Uterus (tissue), 4 donors: ENCODE measurements around the gene GUSB. TPM values are rescaled to one million over a fixed set of nuclear protein-coding genes. Genes with fewer than 3 reads are reported as not detected.

Experiments
- DNase-seq, 2 donors: peaks; one replicate each; pipeline ENCODE4 v3.0.0-alpha.2; 2019 to 2020
- H3K27ac ChIP-seq, 2 donors: fragments of 200-600 bp; sonication (generic); 1 replicate in 1 of 2; 2 replicates in 1 of 2; pipeline ENCODE4 v1.5.1; 2016 to 2018
- H3K27me3 ChIP-seq, 2 donors: fragments of 200-600 bp; sonication (generic); one replicate each; pipeline ENCODE4 v1.5.1; 2018 to 2019; ENCODE audit warnings: control low read depth in 1 of 2
- H3K36me3 ChIP-seq, 2 donors: fragments of 200-600 bp; sonication (generic); one replicate each; pipeline ENCODE4 v1.5.1; 2019; ENCODE audit warnings: control low read depth in 1 of 2
- H3K4me1 ChIP-seq, 2 donors: fragments of 200-600 bp; sonication (generic); one replicate each; pipeline ENCODE4 v1.5.1; 2018 to 2019; ENCODE audit warnings: control low read depth in 1 of 2
- H3K4me3 ChIP-seq, 2 donors: fragments of 200-600 bp; sonication (generic); 1 replicate in 1 of 2; 2 replicates in 1 of 2; pipeline ENCODE4 v1.5.1; 2018 to 2019; ENCODE audit warnings: mild to moderate bottlenecking in 1 of 2
- H3K9me3 ChIP-seq, 2 donors: fragments of 200-600 bp; sonication (generic); one replicate each; pipeline ENCODE4 v1.5.1; 2019; ENCODE audit warnings: control low read depth in 1 of 2
- POLR2A ChIP-seq, 2 donors: fragments of 450-650 bp; IDR thresholded peaks; one replicate each; pipeline ENCODE4 v1.6.1; 2016; ENCODE audit warnings: antibody characterized with exemption in 2 of 2, mild to moderate bottlenecking in 1 of 2, moderate library complexity in 1 of 2
- intact Hi-C: fragments of 100-400 bp; cut with DNase I; formaldehyde crosslinking; loops from one replicate; pipeline ENCODE4 v1.15.1; 2023; ENCODE audit warnings: low total_unique reads
- small RNA-seq: library from RNA; depleted of rRNA; stranded (forward); fragments of <200 nt; gene quantifications from one replicate; pipeline ENCODE3, GENCODE V24; 2016
- total RNA-seq, 4 donors: library from RNA; depleted of rRNA in 3 of 4; stranded (reverse); fragments of >200 nt in 3 of 4; gene quantifications; one replicate each; pipeline versions ENCODE4 v1.1.0 to v1.2.4, GENCODE V29; 2014 to 2023
- TF ChIP-seq, protein P1 (sequence below), 4 experiments: fragments of 200-600 bp in 2 of 4; fragments of 450-650 bp in 2 of 4; sonication (generic) in 2 of 4; IDR thresholded peaks; one replicate each; pipeline ENCODE4 v1.5.1; 2016 to 2019; ENCODE audit warnings: antibody characterized with exemption in 4 of 4, mild to moderate bottlenecking in 2 of 4, moderate library complexity in 1 of 4
- donor health status: DM: yes; HTN: yes; CAD: no.

Gene GUSB
- total RNA-seq, 4 donors from 2014 or later, result 8.2 to 48.9 (median 32.8) TPM

DNA sequence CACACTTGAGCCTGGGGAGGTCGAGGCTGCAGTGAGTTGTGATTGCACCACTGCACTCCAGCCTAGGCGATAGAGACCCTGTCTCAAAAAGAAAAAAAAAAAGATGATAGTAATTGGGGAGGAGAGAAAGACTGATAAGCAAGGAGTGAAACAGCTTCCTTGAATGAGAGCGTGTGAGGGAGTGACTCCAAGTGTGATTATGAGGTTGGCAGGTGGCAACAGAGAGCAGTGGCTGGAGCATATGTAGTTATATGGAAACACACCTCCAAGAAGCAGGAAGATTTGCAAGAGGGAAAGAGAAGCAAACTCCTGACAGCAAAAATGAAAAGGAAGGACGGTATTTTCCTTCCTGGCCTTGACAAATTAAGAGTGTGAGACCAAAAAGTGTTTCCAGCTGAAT lies 58.7 kb downstream of the GUSB start:
- Histone ChIP-seq H3K27ac (no peak overlapping the region), H3K4me3 (no peak overlapping the region), H3K36me3 (no peaks in the 10 kb centered on the region), H3K4me1 (no peaks in the 10 kb centered on the region), H3K9me3 (no peaks in the 10 kb centered on the region), H3K27me3 (no peaks in the 10 kb centered on the region)
- TF ChIP-seq POLR2A (IDR thresholded peaks at IDR 0.05), result no peak
- TF ChIP-seq, protein P1, sequence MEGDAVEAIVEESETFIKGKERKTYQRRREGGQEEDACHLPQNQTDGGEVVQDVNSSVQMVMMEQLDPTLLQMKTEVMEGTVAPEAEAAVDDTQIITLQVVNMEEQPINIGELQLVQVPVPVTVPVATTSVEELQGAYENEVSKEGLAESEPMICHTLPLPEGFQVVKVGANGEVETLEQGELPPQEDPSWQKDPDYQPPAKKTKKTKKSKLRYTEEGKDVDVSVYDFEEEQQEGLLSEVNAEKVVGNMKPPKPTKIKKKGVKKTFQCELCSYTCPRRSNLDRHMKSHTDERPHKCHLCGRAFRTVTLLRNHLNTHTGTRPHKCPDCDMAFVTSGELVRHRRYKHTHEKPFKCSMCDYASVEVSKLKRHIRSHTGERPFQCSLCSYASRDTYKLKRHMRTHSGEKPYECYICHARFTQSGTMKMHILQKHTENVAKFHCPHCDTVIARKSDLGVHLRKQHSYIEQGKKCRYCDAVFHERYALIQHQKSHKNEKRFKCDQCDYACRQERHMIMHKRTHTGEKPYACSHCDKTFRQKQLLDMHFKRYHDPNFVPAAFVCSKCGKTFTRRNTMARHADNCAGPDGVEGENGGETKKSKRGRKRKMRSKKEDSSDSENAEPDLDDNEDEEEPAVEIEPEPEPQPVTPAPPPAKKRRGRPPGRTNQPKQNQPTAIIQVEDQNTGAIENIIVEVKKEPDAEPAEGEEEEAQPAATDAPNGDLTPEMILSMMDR (IDR thresholded peaks at IDR 0.05), result no peak
- DNase-seq, result no peak
- intact Hi-C loops, result no loop called here

DNA sequence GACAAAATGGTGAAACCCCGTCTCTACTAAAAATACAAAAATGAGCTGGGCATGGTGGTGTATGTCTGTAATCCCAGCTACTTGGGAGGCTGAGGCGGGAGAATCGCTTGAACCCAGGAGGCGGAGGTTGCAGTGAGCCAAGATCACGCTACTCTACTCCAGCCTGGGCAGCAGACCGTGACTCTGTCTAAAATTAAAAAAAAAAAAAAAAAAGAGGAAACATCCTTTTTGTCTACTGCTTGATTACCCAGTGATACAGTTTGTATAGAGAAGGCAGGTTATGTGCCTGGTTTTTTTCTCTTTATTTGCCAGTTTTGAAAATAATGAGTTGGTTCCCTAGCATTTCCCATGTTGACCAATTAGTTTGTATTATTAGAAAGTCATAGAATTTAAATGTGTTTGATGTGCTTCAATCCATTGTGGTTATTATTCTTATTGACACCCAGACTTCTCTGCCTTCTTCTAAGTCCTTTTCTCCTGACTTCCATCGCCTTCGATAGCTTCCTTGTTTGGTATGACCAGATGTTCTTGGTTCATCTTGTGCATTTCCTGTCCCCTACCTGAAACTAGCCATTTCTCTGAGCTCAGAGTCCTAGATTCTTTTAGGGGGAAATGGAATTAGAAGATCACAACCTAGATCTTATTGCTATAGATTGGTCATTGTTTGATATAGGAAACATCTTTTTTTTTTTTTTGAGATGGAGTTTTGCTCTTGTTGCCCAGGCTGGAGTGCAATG lies 65.9 kb downstream of the GUSB start:
- intact Hi-C loops, result no loop called here

DNA sequence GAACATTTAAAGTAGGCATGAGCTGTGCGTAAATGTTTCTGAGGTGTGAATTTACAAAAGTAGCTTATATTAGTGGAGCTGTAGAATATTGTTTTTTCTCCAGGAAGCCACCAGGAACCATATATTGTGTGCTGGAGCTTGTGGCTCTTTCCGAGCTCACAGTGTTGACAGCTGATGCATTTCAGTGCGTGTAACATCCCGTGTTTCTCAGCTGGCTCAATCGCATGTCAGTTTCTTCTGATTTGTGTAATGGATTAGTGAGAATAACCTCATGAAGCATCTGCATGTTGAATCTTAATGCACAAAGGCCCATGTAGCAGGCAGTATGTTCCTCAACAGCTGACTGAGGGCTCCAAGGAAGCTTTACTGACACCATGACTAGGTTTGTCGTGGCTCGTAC lies 69.8 kb downstream of the GUSB start:
- Histone ChIP-seq H3K27ac (no peak overlapping the region), H3K4me3 (no peak overlapping the region), H3K27me3 (no peaks in the 10 kb centered on the region), H3K36me3 (no peaks in the 10 kb centered on the region), H3K9me3 (no peaks in the 10 kb centered on the region), H3K4me1 (no peaks in the 10 kb centered on the region)
- no peak for TF ChIP-seq POLR2A (IDR thresholded peaks at IDR 0.05)
- TF ChIP-seq, protein P1 (IDR thresholded peaks at IDR 0.05), result no peak
- no peak for DNase-seq
- intact Hi-C loops, result no loop called here

More for the DNA sequence above, 65.9 kb downstream of the GUSB start:
- H3K36me3 ChIP-seq, result no peaks in the 10 kb centered on the region
- H3K27ac ChIP-seq, result no peak overlapping the region
- no peaks in the 10 kb centered on the region for H3K4me1 ChIP-seq
- no peaks in the 10 kb centered on the region for H3K27me3 ChIP-seq
- no peak overlapping the region for H3K4me3 ChIP-seq
- no peak for DNase-seq
- TF ChIP-seq, protein P1 (IDR thresholded peaks at IDR 0.05), result no peak
- no peak for TF ChIP-seq POLR2A (IDR thresholded peaks at IDR 0.05)
- H3K9me3 ChIP-seq, result no peaks in the 10 kb centered on the region

Small RNA genes lying within 50 kb of the gene (small RNA-seq; reads per million reads assigned to genes)
- gene AC073261.1, result not detected

Other genes with a start within 250 kb of the GUSB start
- 10 to 100 TPM; 12.3 to 33.9 (median 20.6) TPM for gene VKORC1L1, start 109.1 kb downstream of the GUSB start, total RNA-seq
- gene ASL, start 93.6 kb upstream of the GUSB start, total RNA-seq, result 10 to 100 TPM in 3 of 4 donors, 1 to 10 TPM in 1; 7.2 to 63.2 (median 22.4) TPM
- 10 to 100 TPM in 3 of 4 donors, 1 to 10 TPM in 1; 8.5 to 39.7 (median 37.6) TPM for gene CRCP, start 132.6 kb upstream of the GUSB start, total RNA-seq
- 10 to 100 TPM; 21.0 to 97.0 (median 34.8) TPM for gene TPST1, start 223.1 kb upstream of the GUSB start, total RNA-seq